Choroid plexus epithelial cell (primary cell): Measurements from ENCODE around the gene GPS1.
A peak's percentile ranks its signal among the peaks of the same experiment; 100 is the strongest.

Experiments
- DNase-seq: peaks from one replicate; pipeline ENCODE4 v3.0.0-alpha.2; 2010; ENCODE audit warnings: low read depth
- H3K4me3 ChIP-seq: 2 replicates; pipeline ENCODE4 v1.5.1; 2011; ENCODE audit warnings: low read depth, mild to moderate bottlenecking, control low read depth, low read length, moderate library complexity
- CTCF ChIP-seq: conservative IDR thresholded peaks from 2 replicates; pipeline ENCODE4 v1.5.1; 2011; ENCODE audit warnings: low read depth, mild to moderate bottlenecking, control low read depth, inconsistent platforms, low read length, moderate library complexity

GPS1 gene

GRCh38 chr17:82070611-82071010 is 18.9 kb downstream of the GPS1 start:
- no peak for TF ChIP-seq CTCF
- no peak overlapping the region for H3K4me3 ChIP-seq
- no peak for DNase-seq

GRCh38 chr17:82072827-82073226 is 21.1 kb downstream of the GPS1 start:
- TF ChIP-seq CTCF, result no peak
- no peak overlapping the region for H3K4me3 ChIP-seq
- no peak for DNase-seq

- DNase-seq, result no peak
- no peak for TF ChIP-seq CTCF
- no peak overlapping the region for H3K4me3 ChIP-seq
Measured at GRCh38 chr17:82073446-82073845, 21.7 kb downstream of the GPS1 start.

GRCh38 chr17:82076018-82076784 is 24.5 kb downstream of the GPS1 start:
- TF ChIP-seq CTCF, result no peak
- no peak overlapping the region for H3K4me3 ChIP-seq
- no peak for DNase-seq

- H3K4me3 ChIP-seq, result no peak overlapping the region
- DNase-seq, result no peak
- TF ChIP-seq CTCF, result no peak
Measured at GRCh38 chr17:82076785-82077591, 25.3 kb downstream of the GPS1 start.

GRCh38 chr17:82077617-82078358 is 26.1 kb downstream of the GPS1 start:
- DNase-seq, result peak; percentile 29
- peak; percentile 13 for TF ChIP-seq CTCF

More at GRCh38 chr17:82077617-82078358, 26.1 kb downstream of the GPS1 start:
- H3K4me3 ChIP-seq, result no peak overlapping the region
